DND-41 (cell line): Measurements from ENCODE around the gene PPEF2.
"Not testable (repeated sequence)": the region's sequence is repeated elsewhere in the genome, so short reads cannot be mapped to it uniquely, and the experiment has no call there.

Source experiments
- ATAC-seq: fragments of 200-7000 bp; cut with Tn5 transposase; 3 replicates; pipeline ENCODE4 v1.9.1; 2021; ENCODE audit warnings: low read depth; ENCODE audit not compliant: insufficient read depth
- DNase-seq: peaks from one replicate; pipeline ENCODE4 v3.0.0-alpha.2; 2020
- H2AFZ ChIP-seq: 2 replicates; pipeline ENCODE4 v1.6.0; 2012; ENCODE audit warnings: low read depth, low read length
- H3K27ac ChIP-seq: 2 replicates; pipeline ENCODE4 v1.5.1; 2012; ENCODE audit warnings: low read length, inconsistent platforms
- H3K27me3 ChIP-seq: fragments of 200-600 bp; sonication (generic); 2 replicates; pipeline ENCODE4 v1.6.0; 2012; ENCODE audit warnings: low read length, mild to moderate bottlenecking, inconsistent platforms; ENCODE audit not compliant: insufficient read depth, poor library complexity
- H3K36me3 ChIP-seq: 2 replicates; pipeline ENCODE4 v1.5.1; 2012; ENCODE audit warnings: low read length, inconsistent platforms; ENCODE audit not compliant: insufficient read depth
- H3K4me1 ChIP-seq: 2 replicates; pipeline ENCODE4 v1.5.1; 2012; ENCODE audit warnings: mild to moderate bottlenecking, low read length; ENCODE audit not compliant: insufficient read depth
- H3K4me2 ChIP-seq: 2 replicates; pipeline ENCODE4 v1.6.0; 2012; ENCODE audit warnings: mild to moderate bottlenecking, moderate library complexity, low read length, inconsistent platforms; ENCODE audit not compliant: insufficient read depth
- H3K4me3 ChIP-seq, 2 experiments: fragments of 200-600 bp in 1 of 2; shearing (Covaris generic) in 1 of 2; 2 replicates each; pipeline ENCODE4 v1.5.1; 2012 to 2016; ENCODE audit warnings: inconsistent platforms in 2 of 2, low read length in 2 of 2, mild to moderate bottlenecking in 2 of 2, low read depth in 1 of 2, moderate library complexity in 1 of 2
- H3K79me2 ChIP-seq: 2 replicates; pipeline ENCODE4 v1.6.0; 2012; ENCODE audit warnings: low read length, inconsistent platforms; ENCODE audit not compliant: insufficient read depth
- H3K9ac ChIP-seq: 2 replicates; pipeline ENCODE4 v1.6.0; 2012; ENCODE audit warnings: low read depth, mild to moderate bottlenecking, inconsistent platforms, low read length, moderate library complexity
- H3K9me3 ChIP-seq: 2 replicates; pipeline ENCODE4 v1.5.1; 2012; ENCODE audit warnings: low read length, moderate library complexity, mild to moderate bottlenecking, inconsistent platforms; ENCODE audit not compliant: insufficient read depth, severe bottlenecking
- H4K20me1 ChIP-seq: 2 replicates; pipeline ENCODE4 v1.6.0; 2012; ENCODE audit warnings: low read length; ENCODE audit not compliant: insufficient read depth
- CTCF ChIP-seq: IDR thresholded peaks from 2 replicates; pipeline ENCODE4 v1.5.1; 2012; ENCODE audit warnings: borderline replicate concordance, low read length, moderate library complexity, mild to moderate bottlenecking; ENCODE audit not compliant: poor library complexity, severe bottlenecking; ENCODE audit errors: extremely low read depth
- EZH2 ChIP-seq: IDR thresholded peaks from 3 replicates; pipeline ENCODE4 v1.6.1; 2012; ENCODE audit warnings: borderline replicate concordance, low read depth, mild to moderate bottlenecking, moderate library complexity, low read length, inconsistent platforms; ENCODE audit not compliant: severe bottlenecking

PPEF2 gene

GRCh38 chr4:75930152-75930551 is 27.9 kb upstream of the PPEF2 start:
- Histone ChIP-seq H3K4me3 (no peak overlapping the region), H3K79me2 (no peaks in the 10 kb centered on the region), H4K20me1 (no peaks in the 10 kb centered on the region), H3K4me1 (no peaks in the 10 kb centered on the region), H3K4me2 (no peak overlapping the region), H3K9me3 (no peaks in the 10 kb centered on the region), H3K36me3 (peaks cover 13% of the 10 kb centered on the region; the same call in 1 of the 2 replicates), H3K27me3 (no peaks in the 10 kb centered on the region), H3K27ac (no peak overlapping the region), H3K9ac (no peak overlapping the region), H2AFZ (no peak overlapping the region)
- TF ChIP-seq CTCF (no peak), EZH2 (no peak)
- no peak for ATAC-seq
- DNase-seq: no peak

GRCh38 chr4:75924916-75925315 is 22.7 kb upstream of the PPEF2 start:
- H3K4me2 ChIP-seq, H3K27me3 ChIP-seq, ATAC-seq, H3K27ac ChIP-seq, H3K4me1 ChIP-seq, H3K9ac ChIP-seq, DNase-seq, H2AFZ ChIP-seq, H3K4me3 ChIP-seq, H3K9me3 ChIP-seq, H4K20me1 ChIP-seq, H3K79me2 ChIP-seq: not testable (repeated sequence)
- peaks cover 15% of the 10 kb centered on the region; the same call in 1 of the 2 replicates for H3K36me3 ChIP-seq

DNA sequence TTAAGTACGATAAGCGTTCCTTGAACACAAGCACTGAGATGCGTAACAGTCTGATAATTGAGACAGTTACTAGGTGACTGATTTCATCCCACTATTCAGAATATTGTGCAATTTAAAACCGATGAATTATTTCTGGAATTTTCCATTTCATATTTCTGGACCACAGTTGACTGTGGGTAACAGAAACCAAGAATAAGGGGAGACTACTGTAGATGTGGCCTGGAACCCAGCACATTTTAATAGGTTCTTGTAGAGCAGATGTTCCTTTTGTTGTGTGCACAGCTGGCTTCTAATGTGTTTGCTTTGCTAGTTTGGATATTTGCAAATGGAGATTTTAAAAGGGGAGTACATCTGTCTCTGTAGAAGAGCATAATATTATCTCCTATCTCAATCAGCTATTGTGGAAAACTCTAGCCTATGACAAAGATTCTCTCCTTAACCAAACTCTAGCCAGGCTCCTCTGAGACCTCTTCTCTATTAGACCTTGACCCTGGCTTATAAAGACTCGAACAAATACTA is 22.1 kb upstream of the PPEF2 start:
- H3K4me2 ChIP-seq: no peak overlapping the region
- H3K36me3 ChIP-seq: peaks cover 17% of the 10 kb centered on the region; the same call in 1 of the 2 replicates
- no peak overlapping the region for H3K27ac ChIP-seq
- no peaks in the 10 kb centered on the region for H3K9me3 ChIP-seq
- no peaks in the 10 kb centered on the region for H4K20me1 ChIP-seq
- H2AFZ ChIP-seq: no peak overlapping the region
- H3K4me1 ChIP-seq: no peaks in the 10 kb centered on the region
- TF ChIP-seq CTCF: no peak
- TF ChIP-seq EZH2: no peak
- no peak overlapping the region for H3K4me3 ChIP-seq
- ATAC-seq (no peak), DNase-seq (no peak)
- H3K79me2 ChIP-seq: no peaks in the 10 kb centered on the region
- H3K9ac ChIP-seq: no peak overlapping the region
- H3K27me3 ChIP-seq: no peaks in the 10 kb centered on the region

DNA sequence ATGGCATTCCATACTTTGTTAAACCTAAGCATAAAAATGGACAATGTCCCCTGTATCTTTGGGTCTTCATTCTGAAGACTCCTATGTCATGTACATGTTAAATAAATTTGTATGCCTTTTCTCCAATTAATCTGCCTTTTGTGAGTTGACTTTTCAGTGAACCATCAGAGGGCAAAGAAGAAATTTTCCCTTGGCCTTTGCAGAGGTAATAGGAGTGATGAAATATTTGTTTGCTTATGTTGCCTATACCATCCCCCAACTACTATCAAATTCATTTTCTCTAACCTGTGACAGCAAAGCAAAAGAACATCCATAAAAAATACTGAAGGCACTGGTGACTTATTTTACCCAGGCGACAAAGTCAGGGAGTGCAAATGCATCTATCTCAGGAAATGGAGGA is 20.3 kb upstream of the PPEF2 start:
- no peak overlapping the region for H2AFZ ChIP-seq
- no peak for TF ChIP-seq CTCF
- TF ChIP-seq EZH2: no peak

More for the DNA sequence above, 20.3 kb upstream of the PPEF2 start:
- Histone ChIP-seq H3K9me3 (no peaks in the 10 kb centered on the region), H3K4me1 (no peaks in the 10 kb centered on the region), H4K20me1 (no peaks in the 10 kb centered on the region), H3K27ac (no peak overlapping the region), H3K36me3 (peaks cover 17% of the 10 kb centered on the region; the same call in 1 of the 2 replicates), H3K4me3 (no peak overlapping the region), H3K79me2 (no peaks in the 10 kb centered on the region), H3K27me3 (no peaks in the 10 kb centered on the region), H3K9ac (no peak overlapping the region), H3K4me2 (no peak overlapping the region)
- DNase-seq: no peak
- no peak for ATAC-seq
